IPS-11a (cell line): Measurements from ENCODE around the gene XPR1.

Experiments
- H3K4me3 ChIP-seq: one replicate; pipeline ENCODE4 v1.5.1; 2013; ENCODE audit warnings: low read depth, low read length, control low read depth

Gene XPR1

DNA sequence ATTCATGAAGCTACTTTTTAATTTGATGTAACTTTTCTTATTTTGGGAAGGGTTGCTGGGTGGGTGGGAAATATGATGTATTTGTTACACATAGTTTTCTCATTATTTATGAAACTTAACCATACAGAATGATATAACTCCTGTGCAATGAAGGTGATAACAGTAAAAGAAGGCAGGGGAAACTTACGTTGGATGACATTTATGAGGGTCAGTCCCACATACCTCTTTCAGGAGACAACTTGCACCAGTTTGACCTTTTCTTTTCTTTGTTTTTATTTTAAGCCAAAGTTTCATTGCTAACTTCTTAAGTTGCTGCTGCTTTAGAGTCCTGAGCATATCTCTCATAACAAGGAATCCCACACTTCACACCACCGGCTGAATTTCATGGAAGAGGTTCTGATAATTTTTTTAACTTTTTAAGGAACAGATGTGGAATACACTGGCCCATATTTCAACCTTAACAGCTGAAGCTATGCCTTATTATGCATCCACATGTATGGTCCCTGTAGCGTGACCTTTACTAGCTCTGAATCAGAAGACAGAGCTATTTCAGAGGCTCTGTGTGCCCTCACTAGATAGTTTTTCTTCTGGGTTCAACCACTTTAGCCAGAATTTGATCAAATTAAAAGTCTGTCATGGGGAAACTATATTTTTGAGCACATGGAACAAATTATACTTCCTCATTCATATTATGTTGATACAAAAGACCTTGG lies 252.9 kb downstream of the XPR1 start:
- no peak overlapping the region for H3K4me3 ChIP-seq

GRCh38 chr1:180886338-180886737 lies 254.5 kb downstream of the XPR1 start:
- no peak overlapping the region for H3K4me3 ChIP-seq

- H3K4me3 ChIP-seq = no peak overlapping the region
Measured at GRCh38 chr1:180887841-180888240, 256.0 kb downstream of the XPR1 start.

- no peak overlapping the region for H3K4me3 ChIP-seq
Measured at GRCh38 chr1:180888870-180889269, 257.0 kb downstream of the XPR1 start.

DNA sequence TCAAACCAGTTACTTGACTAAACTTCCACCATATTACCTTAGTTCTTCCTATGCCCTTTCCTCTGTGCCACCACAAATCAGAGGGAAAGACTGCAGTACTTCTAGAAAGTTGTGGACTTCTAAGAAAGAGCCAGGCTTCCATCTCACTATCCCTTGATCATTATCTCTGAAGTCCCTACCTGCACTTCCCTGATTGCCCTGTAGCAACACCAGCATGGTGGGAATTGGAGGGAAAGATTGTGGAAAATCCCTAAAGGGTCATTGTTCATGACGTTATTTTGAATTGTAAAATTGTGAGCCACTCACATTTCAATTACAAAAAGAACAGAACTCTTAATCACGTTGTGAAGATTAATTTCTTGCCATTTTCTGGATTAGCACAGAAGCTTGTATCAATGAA lies 257.5 kb downstream of the XPR1 start:
- no peak overlapping the region for H3K4me3 ChIP-seq

DNA sequence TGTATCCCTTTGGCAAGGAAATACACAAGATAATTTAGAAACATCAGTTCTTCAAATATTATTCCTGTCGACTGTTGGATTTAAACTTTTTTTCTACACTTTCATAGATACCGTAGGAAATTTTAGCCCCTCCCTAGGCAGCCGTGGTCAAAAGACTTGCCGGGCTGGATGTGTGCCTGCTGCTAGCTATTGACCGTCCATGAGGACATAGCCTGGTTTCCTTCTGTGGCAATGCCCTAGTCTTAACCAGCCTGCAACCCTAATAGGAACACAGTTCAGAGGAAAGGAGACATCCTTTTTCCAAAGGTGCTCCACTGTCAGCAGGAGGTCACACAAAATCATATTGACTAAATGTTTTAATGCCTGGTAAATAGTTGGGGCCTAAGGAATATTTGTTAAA lies 260.4 kb downstream of the XPR1 start:
- H3K4me3 ChIP-seq = no peak overlapping the region

DNA sequence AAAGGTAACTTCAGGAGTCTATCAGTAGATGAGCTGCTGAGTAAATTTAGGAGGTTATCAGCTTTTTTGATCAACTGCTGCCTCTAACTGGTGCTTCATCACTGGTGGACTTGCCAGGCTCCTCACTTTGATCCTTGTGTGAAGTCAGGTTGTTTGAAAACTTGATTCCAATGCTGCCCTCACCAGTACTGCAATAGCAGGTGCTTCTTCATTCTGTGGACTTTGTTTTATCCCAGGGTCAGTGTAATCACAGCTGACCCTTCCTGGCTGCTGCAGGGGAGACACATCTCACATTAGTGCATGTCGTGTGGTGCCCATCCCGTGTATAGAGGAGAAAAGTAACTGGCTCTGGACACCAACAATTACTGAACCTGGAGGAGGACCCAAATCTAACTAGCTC lies 260.9 kb downstream of the XPR1 start:
- H3K4me3 ChIP-seq = no peak overlapping the region

- H3K4me3 ChIP-seq = no peak overlapping the region
Measured at GRCh38 chr1:180893614-180894013, 261.8 kb downstream of the XPR1 start.

DNA sequence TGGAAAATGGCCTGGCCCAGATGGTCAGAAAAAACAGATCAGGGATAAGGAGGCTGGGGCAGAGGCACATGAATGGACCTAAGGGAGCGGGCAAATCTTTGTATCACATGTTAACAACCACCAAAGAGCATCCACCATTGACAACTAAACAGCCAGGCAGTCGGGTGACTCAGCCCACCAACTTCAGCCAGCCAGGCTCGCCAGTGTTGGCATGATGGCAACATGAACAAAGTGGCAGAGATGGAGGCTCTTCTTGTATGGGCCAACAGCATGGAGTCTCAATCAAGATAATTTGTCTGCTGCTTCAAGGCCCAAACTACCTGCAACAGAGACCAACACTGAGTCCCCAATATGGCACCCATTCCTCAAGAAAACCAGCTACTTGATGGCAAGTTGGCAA lies 264.3 kb downstream of the XPR1 start:
- H3K4me3 ChIP-seq = no peak overlapping the region

DNA sequence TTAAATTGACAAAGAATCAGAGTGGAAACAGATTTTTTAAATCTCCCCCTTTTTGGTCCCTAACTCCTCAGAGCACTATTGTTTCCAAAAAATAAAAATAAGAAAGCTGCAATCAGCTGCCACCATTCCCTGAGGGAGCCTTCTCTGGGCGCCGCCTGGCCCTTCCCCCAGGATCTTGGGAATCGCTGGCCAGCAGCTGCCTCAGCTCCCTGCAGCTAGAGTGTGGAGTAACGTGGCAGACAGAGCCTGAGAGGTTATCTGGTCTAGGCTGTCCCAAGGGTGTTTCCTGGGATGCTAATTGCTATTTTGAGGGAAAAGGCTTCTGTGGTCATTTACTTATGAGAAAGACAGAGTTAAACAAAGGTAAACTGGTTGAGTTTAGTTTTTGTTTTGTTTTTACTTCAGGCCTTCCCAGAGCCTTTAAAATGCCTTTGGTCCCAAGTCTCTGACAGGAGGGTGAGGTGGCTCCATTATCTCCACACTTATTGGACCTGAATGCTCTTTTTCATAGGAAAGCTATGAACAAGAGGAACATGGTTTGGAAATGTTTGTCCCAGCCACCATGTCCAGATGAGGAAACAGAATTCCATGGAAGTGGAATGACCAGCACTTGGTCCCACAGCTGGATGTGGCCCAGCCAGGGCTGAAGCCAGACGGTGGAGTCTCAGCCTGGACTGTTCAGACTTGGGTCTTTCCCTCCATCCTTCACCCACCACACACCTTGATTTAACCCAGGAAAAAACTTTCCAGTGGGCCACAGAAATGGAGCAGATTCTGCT lies 266.8 kb downstream of the XPR1 start:
- no peak overlapping the region for H3K4me3 ChIP-seq

DNA sequence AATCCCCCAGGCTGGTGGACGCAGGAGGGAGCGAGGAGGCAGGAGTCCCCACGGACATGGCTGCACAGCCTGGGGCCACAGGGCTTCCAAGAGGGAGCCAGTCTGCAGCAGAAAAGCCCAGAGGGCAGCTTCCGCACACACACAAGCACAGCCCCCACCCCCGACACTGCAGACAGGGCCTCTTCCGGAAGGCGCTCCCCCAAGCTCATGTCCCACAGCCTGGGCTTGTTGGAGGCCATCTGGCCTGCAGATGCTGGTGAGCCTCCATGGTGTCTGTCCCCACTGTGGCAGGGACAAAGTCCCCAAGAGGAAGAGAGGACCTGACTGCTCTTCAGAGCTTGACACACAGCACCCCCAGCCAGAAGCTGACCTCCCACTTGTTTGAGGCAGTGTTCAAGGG lies 267.4 kb downstream of the XPR1 start:
- H3K4me3 ChIP-seq = no peak overlapping the region

DNA sequence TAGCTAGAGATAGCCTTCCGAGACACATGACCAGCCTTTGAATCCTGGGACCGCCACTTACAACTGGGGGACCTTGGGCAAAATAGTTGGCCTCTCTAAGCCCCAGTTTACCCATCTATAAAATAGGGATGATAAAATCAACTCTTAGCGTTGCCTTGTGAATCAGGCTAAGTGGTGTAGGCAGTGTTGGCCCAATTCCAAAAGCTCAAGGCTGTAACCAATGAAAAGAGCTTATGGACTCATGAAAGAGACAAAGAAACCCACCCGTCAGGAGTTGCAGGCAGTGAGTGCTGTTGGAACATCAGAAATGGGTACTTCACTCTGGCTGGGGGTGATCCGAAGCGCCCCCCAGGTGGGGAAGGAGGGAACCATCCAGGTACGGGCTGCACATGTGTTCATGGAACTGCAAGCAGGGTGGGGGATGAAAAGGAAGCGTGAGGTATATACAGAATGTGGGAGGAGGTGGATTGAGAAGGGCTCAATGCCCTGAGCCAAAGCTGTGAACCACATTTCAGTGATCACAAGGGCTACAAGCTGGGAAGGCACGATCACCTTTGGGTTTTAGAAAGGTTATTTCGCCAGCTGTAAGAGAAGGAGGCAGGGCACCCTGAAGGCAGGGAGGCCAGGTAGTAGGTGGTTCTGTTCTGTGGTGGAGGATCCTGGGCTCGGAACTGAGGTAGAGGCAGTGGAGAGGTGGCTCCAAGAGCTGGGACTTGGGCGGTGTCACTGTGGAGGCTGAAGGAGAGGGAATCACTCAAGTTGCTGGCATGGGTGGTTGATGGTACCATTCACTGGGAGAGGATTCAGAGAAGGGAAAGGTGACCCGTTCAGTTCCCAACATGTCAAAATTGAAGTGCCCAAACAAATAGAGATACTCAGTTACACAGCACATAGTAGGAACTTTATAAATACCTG lies 269.5 kb downstream of the XPR1 start:
- H3K4me3 ChIP-seq = no peak overlapping the region

- no peak overlapping the region for H3K4me3 ChIP-seq
Measured at GRCh38 chr1:180902541-180902940, 270.7 kb downstream of the XPR1 start.

- no peak overlapping the region for H3K4me3 ChIP-seq
Measured at GRCh38 chr1:180905927-180906326, 274.1 kb downstream of the XPR1 start.

GRCh38 chr1:180906511-180906910 lies 274.7 kb downstream of the XPR1 start:
- no peak overlapping the region for H3K4me3 ChIP-seq

DNA sequence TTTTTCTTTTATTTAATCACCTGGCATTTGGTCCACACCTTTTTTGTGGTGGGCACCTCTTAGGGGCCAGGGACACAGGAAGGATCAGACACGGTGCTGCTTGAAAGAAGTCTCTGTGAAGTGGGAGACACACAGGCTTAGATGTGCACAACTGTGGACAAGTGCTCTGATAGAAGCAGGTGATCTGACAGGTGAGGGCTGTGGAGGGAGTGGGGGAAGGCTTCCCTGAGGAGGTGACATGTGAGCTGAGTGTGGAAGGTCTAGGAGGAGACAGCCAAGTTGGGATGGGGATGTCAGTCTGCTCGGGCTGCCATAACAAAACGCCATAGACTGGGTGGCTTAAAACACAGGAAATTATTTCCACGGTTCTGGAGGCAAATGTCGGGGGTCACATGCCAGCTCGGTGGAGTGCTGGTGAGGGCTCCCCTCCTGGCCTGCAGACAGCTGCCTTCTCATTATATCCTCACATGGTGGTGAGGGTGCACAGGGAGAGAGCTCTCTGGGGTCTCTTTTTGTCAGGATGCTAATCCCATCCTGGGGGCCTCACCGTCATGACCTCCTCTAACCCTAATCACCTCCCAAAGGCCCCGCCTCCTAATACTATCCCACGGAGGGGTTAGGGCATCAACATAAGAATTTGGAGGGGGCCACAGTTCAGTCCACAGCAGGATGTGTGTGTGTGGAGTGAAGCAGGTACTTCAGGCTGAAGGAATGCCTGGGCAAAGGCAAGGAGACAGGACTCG lies 275.7 kb downstream of the XPR1 start:
- H3K4me3 ChIP-seq = no peak overlapping the region

DNA sequence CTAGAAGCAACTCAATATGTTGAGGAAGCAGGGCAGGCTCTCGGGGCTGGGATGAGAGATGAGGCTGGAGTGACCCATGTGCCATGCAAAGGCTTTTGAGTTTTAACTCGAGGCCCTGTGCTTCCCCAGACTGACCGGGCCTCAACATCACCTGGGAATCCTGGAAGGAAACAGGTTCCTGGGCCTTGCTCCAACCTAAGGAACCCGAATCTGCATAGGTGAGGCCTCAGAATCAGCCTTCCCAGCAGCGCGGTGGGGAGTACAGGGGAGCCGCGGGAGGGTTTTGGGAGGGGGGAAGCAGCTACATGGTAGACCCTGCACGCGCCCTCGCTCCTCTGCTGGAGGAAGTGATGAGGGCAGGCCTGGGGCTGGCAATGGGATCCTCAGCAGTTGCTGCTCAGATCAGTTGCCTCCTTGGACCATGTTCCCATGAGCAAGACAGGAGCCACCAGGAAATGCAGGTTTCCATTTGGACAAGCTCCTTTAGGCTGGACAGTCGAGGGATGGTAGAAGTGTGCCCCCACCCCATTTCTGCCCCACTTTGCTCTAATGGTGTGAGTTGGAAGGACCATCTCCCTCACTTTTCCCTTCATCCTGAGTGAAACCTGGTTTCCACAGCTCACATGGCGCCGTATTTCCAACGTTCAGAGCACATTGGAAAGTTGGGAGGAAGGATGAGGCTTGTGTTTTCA lies 276.4 kb downstream of the XPR1 start:
- H3K4me3 ChIP-seq = no peak overlapping the region

GRCh38 chr1:180909005-180909414 lies 277.2 kb downstream of the XPR1 start:
- no peak overlapping the region for H3K4me3 ChIP-seq

GRCh38 chr1:180909462-180909976 lies 277.7 kb downstream of the XPR1 start:
- H3K4me3 ChIP-seq = no peak overlapping the region

- H3K4me3 ChIP-seq = peak overlapping the region; percentile 60
Measured at GRCh38 chr1:180911640-180912191, 279.9 kb downstream of the XPR1 start.
